Stimulated activated CD4-positive, alpha-beta T cell treated with anti-CD3 and anti-CD28 coated beads, Interleukin-1b, Interleukin-23, amount 100 ng/mL, for 48 hours (primary cell): ENCODE data around the gene TTC27.

Experiments
- DNase-seq: peaks from one replicate; pipeline ENCODE4 v3.0.0-alpha.2; 2020

TTC27 gene

DNA sequence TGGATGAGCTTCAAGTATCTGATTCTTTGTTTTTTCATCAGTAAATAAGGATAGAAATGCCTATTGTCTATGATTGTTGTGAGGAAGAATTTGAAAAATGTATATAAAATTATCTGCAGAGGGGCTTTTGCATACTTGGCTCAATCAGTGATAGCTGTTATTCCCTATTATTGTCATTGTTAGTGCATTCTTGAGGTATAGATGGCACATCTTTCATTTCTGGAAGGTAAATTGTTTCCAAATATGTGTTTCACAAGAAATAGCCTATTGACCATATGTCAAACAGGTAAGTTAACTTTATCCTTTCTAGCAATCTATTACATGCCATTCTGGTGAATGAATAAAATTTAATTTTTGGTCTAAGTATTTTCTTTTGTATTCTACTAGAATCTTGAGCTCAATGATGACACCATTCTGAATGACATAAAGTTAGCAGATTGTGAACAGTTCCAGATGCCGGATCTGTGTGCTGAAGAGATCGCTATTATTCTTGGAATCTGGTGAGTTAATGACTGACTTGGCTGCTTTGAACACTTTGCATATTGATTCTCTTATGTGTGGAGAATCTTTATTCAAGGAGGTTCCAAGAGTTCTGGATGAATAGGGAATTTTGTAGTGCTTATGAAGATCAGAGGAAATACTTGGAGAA lies 44.2 kb downstream of the TTC27 start:
- DNase-seq = no peak

DNA sequence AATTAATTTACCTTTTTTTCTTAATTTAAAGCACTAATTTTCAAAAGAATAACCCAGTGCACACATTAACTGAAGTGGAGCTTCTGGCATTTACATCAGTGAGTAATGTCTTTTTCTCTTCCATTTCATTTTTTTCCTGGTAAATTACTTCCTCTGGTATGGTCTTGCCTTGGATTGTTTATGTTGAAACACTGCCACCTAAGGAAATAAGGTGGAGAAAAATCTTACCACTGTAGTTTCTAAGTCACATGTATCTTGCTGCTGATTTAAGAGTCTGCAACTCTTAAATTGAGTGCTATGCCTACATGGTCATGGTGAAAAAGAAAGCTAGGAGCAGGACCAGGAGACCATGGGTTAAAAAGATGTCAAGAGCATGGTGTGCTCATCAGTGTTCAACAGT lies 51.0 kb downstream of the TTC27 start:
- no peak for DNase-seq

- no peak for DNase-seq
Measured at GRCh38 chr2:32680942-32681341, 53.1 kb downstream of the TTC27 start.

DNA sequence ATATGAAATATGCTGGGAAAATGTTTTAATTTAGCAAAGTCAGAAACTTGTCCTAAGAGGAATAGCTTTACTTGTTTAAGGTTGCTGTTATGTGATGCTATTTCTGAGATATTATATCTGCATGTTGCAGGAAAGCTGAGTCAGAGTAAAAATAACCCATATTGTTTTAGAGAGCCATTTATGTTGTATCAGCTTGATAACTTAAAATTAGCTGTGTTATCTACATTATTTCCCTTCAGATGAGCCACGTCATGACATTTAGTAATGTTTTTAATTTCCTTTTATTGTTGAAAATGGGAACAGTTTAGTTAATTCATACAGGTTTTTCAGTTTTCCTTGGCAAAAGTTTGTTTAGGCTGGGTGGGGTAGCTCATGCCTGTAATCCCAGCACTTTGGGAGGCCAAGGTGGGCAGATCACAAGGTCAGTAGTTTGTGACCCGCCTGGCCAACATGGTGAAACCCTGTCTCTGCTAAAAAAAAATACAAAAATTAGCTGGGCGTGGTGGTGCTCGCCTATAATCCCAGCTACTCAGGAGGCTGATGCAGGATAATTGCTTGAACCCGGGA lies 55.8 kb downstream of the TTC27 start:
- no peak for DNase-seq

GRCh38 chr2:32688541-32688940 lies 60.7 kb downstream of the TTC27 start:
- DNase-seq = no peak

- no peak for DNase-seq
Measured at GRCh38 chr2:32691678-32692077, 63.8 kb downstream of the TTC27 start.

GRCh38 chr2:32696439-32696838 lies 68.6 kb downstream of the TTC27 start:
- no peak for DNase-seq

- no peak for DNase-seq
Measured at GRCh38 chr2:32697156-32697555, 69.3 kb downstream of the TTC27 start.

DNA sequence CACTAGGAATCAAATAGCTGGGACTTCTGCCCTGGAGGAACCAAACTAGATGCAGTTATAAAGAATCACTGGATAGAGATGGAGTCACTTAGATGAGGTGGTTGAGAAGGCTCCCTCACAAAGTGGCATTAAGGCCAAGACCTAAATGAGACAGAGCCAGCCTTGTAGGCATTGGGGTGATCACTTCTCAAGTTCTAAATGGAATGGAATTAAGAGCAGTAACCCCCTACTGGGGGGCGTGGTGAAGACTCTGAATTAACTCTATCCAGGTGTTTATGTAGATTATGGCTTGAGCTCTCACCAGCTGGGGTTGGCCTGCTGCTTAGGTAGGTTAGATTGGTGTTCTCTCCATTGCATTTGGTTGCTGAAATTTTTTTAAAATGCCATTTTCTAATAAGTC lies 71.3 kb downstream of the TTC27 start:
- no peak for DNase-seq

DNA sequence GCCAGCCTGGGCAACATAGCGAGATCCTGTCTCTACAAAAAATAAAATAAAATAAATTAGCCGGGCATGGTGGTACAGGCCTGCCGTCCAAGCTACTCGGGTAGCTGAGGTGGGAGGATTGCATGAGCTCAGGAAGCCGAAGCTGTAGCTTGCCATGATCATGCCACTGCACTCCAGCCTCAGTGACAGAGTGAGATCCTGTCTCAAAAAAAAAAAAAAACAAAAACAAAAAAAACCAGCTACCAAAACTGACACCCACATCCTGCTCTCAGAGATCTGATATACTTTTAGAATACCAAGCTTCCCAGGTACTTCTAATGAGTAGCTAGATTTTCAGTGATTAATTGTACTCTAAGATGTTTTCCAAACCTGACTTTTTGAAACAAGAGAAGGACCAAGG lies 74.0 kb downstream of the TTC27 start:
- no peak for DNase-seq

DNA sequence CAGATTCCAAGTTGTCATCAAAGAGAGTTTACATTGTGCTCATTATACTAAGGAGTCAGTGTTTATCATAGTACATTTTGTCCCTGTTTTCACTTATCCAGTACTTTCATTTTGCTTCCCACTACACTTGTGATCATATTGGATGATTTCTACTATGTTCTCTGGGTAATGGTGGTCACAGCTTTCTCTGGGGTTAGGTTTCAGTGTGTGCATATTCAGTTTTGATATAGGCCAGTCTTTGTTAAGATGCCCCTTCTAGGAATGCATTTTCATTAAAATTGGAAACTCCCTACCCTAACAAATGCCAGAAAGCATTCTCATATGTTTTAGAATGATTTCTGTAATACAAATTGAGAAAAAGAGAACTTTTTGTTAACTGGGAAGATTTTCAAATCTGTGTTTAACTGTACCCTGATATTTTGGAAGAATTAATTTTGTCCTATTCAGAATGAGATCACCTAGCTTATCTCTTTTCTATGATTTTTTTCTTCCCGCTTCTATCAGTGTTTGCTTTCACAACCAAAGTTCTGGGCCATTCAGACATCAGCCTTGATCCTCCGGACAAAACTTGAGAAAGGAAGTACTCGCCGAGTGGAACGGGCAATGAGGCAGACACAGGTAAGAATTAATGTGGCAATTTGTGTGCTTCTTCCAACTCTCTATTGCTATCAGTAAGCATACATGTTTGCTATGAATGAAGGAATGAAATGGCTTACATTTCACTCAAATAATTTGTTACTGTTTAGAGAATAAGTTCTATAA lies 74.6 kb downstream of the TTC27 start:
- no peak for DNase-seq

DNA sequence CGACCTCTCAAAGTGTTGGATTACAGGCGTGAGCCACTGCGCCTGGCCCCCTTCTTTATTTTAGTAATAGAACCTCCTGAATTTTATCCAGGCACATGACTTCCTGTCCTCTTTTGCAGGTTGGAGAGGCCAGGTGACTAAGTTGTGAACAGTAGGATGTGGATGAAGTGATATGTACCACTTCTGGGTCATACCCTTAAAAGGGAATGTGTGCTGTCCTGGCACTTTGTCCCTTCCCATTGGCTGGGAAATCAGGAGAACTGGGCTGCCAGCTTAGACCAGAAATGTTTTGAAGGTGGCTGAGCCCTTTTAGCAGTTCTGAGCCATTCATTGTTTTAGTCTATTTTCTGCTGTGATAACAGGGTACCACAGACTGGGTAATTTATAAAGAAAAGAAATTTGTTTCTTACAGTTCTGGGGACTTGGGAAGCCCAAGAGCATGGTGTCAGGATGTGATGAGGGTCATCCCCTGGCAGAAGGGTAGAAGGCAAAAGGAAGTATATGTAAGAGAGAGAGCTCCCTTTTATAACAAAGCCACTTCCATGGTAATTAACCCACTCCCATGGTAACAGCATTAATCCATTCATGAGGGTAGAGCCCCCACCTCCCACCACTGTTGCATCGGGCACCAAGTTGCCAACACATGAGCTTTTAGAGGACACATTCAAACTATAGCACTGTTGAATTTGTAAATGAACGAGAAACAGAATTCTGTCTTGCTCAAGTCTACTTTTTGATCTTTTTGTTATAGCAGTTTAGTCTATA lies 79.1 kb downstream of the TTC27 start:
- DNase-seq = no peak

DNA sequence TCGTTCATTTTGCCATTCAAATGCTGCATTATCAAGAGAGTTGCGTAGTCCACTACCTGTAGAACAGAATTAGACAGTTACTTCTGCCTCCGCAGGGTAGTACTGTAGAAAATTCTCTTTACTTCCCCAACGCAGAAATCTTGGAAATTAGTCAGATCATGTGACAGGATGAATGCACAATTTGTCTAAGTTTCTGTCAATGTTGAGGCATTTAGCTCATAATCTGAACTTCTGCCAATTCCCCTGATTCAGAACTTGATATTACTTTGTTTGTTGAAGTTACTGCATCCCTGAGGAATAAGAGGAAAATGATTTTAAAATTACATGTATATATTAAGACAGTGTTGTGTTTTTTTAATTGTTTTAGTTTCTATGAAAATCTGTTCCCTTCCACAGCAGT lies 83.4 kb downstream of the TTC27 start:
- no peak for DNase-seq

GRCh38 chr2:32711908-32712501 lies 84.2 kb downstream of the TTC27 start:
- DNase-seq = no peak

DNA sequence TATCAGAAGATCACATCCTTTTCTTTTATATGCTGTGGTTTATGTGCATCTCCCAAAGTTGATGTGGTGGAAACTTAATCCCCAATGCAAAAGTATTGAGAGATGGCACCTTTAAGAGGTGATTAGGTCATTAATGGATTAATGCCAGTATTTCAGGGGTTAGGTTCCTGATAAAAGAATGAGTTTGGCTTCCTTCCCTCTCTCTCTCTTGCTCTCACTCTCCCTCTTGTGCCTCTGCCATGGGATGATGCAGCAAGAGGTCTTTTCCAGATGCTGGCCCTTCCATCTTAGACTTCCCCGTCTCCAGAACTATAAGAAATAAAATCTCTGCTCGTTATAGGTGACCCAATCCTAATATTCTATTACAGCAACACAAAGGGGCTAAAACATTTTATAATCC lies 85.0 kb downstream of the TTC27 start:
- no peak for DNase-seq

GRCh38 chr2:32714521-32714920 lies 86.7 kb downstream of the TTC27 start:
- no peak for DNase-seq

DNA sequence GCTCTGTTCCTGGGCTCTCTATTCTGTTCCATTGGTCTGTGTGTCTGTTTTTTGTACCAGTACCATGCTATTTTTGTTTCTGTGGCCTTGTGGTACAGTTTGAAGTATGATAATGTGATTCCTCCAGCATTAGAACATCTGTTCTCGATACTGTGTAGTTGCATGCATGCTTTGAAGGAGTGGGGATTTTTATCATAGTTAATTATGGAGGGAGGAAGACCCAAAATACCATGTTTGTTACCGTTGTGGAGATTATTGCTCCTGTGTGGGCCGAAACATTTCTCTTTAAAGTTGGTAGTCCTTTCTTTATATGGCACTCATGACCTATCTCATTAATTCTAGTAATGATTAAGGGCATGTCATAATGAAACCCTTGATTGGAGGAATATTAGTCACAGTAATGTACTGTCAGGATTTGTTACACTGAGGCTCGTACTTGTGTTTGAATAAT lies 87.6 kb downstream of the TTC27 start:
- no peak for DNase-seq

GRCh38 chr2:32715981-32716380 lies 88.1 kb downstream of the TTC27 start:
- DNase-seq = no peak

DNA sequence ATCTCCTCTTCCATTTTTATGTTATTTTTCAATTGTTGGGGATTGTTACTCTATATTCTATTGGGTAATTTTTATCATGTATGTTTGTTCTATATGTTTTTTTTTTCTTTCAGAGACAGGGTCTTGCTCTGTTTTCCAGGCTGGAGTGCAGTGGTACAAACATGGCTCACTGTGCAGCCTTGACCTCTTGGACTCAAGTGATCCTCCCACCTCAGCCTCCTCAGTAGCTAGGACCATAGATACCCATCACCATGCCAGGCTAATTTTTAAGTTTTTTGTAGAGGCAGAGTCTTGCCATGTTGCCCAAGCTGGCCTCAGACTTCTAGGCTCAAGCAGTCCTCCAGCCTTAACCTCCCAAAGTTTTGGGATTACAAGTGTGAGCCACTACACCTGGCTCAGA lies 88.7 kb downstream of the TTC27 start:
- no peak for DNase-seq

- no peak for DNase-seq
Measured at GRCh38 chr2:32718752-32719151, 90.9 kb downstream of the TTC27 start.

DNA sequence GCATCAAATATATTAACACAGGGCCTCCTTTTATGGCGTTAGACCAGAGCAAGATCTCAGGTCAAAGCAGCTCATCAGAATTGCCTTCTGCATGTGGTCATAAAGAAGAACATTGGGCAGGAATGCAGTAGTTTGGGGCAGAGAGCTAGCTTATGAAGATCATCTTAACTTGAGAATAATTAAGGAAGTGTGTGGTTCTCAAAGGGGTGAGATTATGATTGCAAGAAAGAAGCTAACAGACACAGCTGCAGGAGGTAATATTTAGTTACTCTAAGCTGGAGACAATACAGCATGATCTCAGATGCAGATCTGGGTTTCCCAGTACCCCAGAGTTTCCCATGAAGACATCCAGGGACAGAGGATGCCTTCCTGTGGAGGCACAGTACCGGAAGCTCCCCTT lies 91.6 kb downstream of the TTC27 start:
- no peak for DNase-seq

DNA sequence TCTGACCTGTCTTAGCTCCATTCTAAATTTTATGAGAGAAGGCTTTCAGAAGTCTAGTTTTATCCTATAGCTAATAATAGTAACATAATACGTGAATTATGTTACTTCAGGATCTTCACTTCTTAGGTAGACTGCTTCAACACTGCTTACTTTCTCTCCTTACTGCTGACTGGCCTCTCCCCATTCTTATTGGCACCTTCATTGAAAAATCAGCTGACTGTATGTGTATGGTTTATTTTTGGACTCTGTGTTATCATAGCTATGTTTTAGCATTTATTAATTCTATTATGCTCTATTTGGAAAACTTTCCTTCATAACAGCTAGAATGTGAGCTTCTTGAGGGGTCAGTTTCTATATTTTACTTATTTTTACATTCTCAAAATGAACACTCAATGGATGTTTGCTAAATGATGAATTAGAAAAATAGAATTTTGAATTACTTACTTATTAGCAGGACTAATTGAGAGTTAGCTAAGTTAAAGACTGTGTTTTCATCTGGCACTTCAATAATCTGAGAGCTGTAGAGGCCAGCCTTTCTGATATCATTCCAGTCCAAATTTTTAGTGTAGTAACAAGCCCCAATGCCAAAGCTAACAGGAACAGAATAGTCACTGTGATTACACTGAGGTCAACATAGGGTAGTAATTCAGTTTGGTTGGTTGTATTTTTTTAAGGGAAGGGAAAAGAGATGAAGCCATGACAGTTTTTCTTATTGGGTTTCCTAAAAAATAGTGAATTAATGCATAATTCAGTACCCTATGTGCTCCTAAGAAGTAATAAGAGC lies 92.3 kb downstream of the TTC27 start:
- no peak for DNase-seq
